Suppressor macrophage treated with lipopolysaccharide for 4 hours (primary cell): ENCODE measurements around the gene CEP295NL.
"Not testable (repeated sequence)": the region's sequence is repeated elsewhere in the genome, so short reads cannot be mapped to it uniquely, and the experiment has no call there.

ENCODE experiments used
- DNase-seq: peaks from one replicate; pipeline ENCODE4 v3.0.0-alpha.2; 2020

Gene CEP295NL

GRCh38 chr17:78925662-78926555 is 22.9 kb upstream of the CEP295NL start:
- DNase-seq, result peak; percentile 79

GRCh38 chr17:78925234-78925633 is 22.2 kb upstream of the CEP295NL start, which contains the start of gene TIMP2:
Gene TIMP2 (minus strand): TSS chr17:78925387. CDS start chr17:78925088, 299 bp downstream.
- peak; percentile 89 for DNase-seq

- DNase-seq, result no peak
These were observed 21.6 kb upstream of the CEP295NL start for GRCh38 chr17:78924481-78925151.

- DNase-seq, result peak; percentile 64
These were observed 20.9 kb upstream of the CEP295NL start for GRCh38 chr17:78923660-78924453.

- peak; percentile 47 for DNase-seq
These were observed 20.0 kb upstream of the CEP295NL start for GRCh38 chr17:78922816-78923498.

GRCh38 chr17:78921437-78921971 is 18.5 kb upstream of the CEP295NL start:
- DNase-seq, result no peak

GRCh38 chr17:78920528-78920927 is 17.5 kb upstream of the CEP295NL start:
- DNase-seq, result no peak

- DNase-seq, result no peak
These were observed 17.0 kb upstream of the CEP295NL start for GRCh38 chr17:78919861-78920450.

GRCh38 chr17:78918979-78919378 is 16.0 kb upstream of the CEP295NL start:
- DNase-seq, result no peak

GRCh38 chr17:78917451-78918275 is 14.7 kb upstream of the CEP295NL start:
- DNase-seq, result no peak

- DNase-seq, result peak; percentile 84
These were observed 13.1 kb upstream of the CEP295NL start for GRCh38 chr17:78915872-78916632.

GRCh38 chr17:78913115-78913514 is 10.1 kb upstream of the CEP295NL start:
- DNase-seq, result no peak

- DNase-seq, result peak; percentile 59
These were observed 9.1 kb upstream of the CEP295NL start for GRCh38 chr17:78912082-78912481.

- DNase-seq, result not testable (repeated sequence)
These were observed 8.5 kb upstream of the CEP295NL start for GRCh38 chr17:78911543-78911942.

- peak; percentile 93 for DNase-seq
These were observed 7.7 kb upstream of the CEP295NL start for GRCh38 chr17:78910497-78911284.

- no peak for DNase-seq
These were observed 5.4 kb upstream of the CEP295NL start for GRCh38 chr17:78908426-78908825.

- DNase-seq, result no peak
These were observed 2.5 kb upstream of the CEP295NL start for GRCh38 chr17:78905541-78905940.

GRCh38 chr17:78905116-78905515 is 2.1 kb upstream of the CEP295NL start:
- DNase-seq, result no peak

- DNase-seq, result no peak
These were observed 1.4 kb upstream of the CEP295NL start for GRCh38 chr17:78904371-78904770.
